MM.1S (cell line): ENCODE data around the gene TRIM69.

Source experiments
- CTCF ChIP-seq: fragments of 300-600 bp; sonication (generic); IDR thresholded peaks from 2 replicates; pipeline ENCODE4 v1.5.1; 2016; ENCODE audit warnings: antibody characterized with exemption, low read length, mixed read lengths
- EZH2 ChIP-seq: fragments of 300-600 bp; sonication (generic); optimal IDR thresholded peaks from 2 replicates; pipeline ENCODE3; 2017; ENCODE audit warnings: low read depth, mild to moderate bottlenecking, antibody characterized with exemption, low read length, mixed read lengths
- EZH2phosphoT487 ChIP-seq: fragments of 300-600 bp; sonication (generic); IDR thresholded peaks from 2 replicates; pipeline ENCODE4 v1.6.1; 2018; ENCODE audit warnings: antibody characterized with exemption, low read length

- TF ChIP-seq CTCF: no peak
- TF ChIP-seq EZH2: no peak
- TF ChIP-seq EZH2phosphoT487: no peak
Measured at GRCh38 chr15:44736181-44736765, at the start of gene TRIM69.
